OCI-LY1 (cell line): Measurements from ENCODE around the gene VWDE.

Source experiments
- EZH2 ChIP-seq: fragments of 200-600 bp; sonication (generic), shearing (Covaris generic); IDR thresholded peaks from 2 replicates; pipeline ENCODE4 v1.8.0; 2017; ENCODE audit warnings: borderline replicate concordance, mixed run types, mild to moderate bottlenecking, antibody characterized with exemption, low read length, moderate library complexity, mixed read lengths
- TF ChIP-seq, protein P1 (sequence below): fragments of 200-600 bp; sonication (generic), shearing (Covaris generic); IDR thresholded peaks from 2 replicates; pipeline ENCODE4 v1.5.1; 2017; ENCODE audit warnings: mild to moderate bottlenecking, antibody characterized with exemption, low read length, moderate library complexity, mixed read lengths

DNA sequence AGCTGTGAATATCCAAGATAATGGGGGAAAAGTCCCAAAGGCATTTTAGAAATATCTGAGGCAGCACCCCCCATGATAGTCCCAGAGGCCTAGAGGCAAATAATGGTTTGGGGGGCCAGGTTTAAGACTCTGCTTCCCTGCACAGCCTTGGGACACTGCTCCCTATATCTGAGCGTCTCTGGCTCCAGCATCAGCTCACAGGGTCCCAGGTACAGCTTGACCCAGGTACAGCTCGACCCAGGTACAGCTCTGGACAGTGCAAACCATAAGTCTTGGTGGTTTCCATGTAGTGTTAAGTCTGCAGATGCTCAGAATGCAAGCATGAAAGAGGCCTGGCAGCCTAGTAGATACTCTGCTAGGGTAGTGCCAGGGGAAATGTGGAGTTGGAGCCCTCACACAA is 47.0 kb upstream of the VWDE start:
- TF ChIP-seq, protein P1, sequence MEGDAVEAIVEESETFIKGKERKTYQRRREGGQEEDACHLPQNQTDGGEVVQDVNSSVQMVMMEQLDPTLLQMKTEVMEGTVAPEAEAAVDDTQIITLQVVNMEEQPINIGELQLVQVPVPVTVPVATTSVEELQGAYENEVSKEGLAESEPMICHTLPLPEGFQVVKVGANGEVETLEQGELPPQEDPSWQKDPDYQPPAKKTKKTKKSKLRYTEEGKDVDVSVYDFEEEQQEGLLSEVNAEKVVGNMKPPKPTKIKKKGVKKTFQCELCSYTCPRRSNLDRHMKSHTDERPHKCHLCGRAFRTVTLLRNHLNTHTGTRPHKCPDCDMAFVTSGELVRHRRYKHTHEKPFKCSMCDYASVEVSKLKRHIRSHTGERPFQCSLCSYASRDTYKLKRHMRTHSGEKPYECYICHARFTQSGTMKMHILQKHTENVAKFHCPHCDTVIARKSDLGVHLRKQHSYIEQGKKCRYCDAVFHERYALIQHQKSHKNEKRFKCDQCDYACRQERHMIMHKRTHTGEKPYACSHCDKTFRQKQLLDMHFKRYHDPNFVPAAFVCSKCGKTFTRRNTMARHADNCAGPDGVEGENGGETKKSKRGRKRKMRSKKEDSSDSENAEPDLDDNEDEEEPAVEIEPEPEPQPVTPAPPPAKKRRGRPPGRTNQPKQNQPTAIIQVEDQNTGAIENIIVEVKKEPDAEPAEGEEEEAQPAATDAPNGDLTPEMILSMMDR, result no peak
- TF ChIP-seq EZH2, result no peak
